ENCODE results near the gene SLC38A2. TPM values are rescaled to one million over a fixed set of nuclear protein-coding genes. Genes with fewer than 3 reads are reported as not detected.

The SLC38A2 gene
- total and polyA plus RNA-seq, 7 donors, result 35.8 to 428 (median 303) TPM

DNA sequence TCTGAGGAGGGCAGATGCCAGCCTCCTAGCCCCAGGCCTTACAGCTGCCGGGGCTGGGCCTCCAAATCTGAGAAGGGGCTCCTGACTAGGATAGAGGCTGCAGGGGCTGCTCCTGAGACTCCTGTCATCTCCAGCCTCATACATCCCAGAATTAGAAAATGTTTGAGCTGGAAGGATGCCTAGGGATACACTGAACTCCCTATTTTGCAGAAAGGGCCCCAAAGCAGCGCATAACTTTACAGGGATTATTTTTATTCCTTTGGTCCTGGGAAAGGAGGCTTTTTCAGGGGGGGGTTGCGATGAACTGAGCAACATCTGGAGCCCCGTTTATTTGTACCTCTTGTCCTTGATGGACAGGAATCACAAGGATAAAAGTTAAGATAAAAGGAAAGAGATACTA lies 35.9 kb upstream of the SLC38A2 start:
- intact Hi-C loops (cut with DNase I), result no loop called here
- H3K27me3 ChIP-seq (ENCODE audit: insufficient read depth in 3 of 3, low read length in 2 of 3), result no peaks in the 10 kb centered on the region
- no peak for DNase-seq
- peaks cover 49% of the 10 kb centered on the region for H3K4me1 ChIP-seq
- no peak for ATAC-seq
- no peak overlapping the region for H3K4me3 ChIP-seq
- TF ChIP-seq, protein P1, sequence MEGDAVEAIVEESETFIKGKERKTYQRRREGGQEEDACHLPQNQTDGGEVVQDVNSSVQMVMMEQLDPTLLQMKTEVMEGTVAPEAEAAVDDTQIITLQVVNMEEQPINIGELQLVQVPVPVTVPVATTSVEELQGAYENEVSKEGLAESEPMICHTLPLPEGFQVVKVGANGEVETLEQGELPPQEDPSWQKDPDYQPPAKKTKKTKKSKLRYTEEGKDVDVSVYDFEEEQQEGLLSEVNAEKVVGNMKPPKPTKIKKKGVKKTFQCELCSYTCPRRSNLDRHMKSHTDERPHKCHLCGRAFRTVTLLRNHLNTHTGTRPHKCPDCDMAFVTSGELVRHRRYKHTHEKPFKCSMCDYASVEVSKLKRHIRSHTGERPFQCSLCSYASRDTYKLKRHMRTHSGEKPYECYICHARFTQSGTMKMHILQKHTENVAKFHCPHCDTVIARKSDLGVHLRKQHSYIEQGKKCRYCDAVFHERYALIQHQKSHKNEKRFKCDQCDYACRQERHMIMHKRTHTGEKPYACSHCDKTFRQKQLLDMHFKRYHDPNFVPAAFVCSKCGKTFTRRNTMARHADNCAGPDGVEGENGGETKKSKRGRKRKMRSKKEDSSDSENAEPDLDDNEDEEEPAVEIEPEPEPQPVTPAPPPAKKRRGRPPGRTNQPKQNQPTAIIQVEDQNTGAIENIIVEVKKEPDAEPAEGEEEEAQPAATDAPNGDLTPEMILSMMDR (IDR thresholded peaks at IDR 0.05), result no peak
- H3K36me3 ChIP-seq (ENCODE audit: insufficient read depth in 1 of 2, low read depth in 1 of 2), result no peaks in the 10 kb centered on the region
- H3K9me3 ChIP-seq, result no peaks in the 10 kb centered on the region
- no peak overlapping the region for H3K27ac ChIP-seq
- 76 to 84% (median 78%) methylated on average over 4 of the region's 4 CpGs for WGBS, 3 donors

DNA sequence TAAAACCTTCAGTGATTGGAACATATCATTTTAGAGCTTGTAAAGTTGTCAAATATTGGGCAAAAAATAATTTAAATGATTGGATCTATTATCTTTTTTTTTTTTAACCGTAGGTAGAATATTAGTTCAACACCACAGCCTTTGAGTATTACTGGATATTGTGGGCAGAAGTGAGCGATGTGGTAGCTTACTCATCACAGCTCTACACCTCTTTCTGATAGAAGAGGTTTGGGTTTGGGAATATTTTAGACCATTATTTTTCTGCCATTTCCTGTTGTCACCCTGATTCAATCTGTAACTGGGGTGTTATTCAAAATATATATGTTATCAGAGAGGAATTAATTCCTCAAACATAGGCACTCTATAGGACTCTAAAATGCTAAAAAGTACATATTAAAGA lies 34.8 kb upstream of the SLC38A2 start:
- H3K4me3 ChIP-seq, result no peak overlapping the region
- ATAC-seq (no peak), DNase-seq (no peak)
- H3K27me3 ChIP-seq (ENCODE audit: insufficient read depth in 3 of 3, low read length in 2 of 3), result no peaks in the 10 kb centered on the region
- peaks cover 55% of the 10 kb centered on the region for H3K4me1 ChIP-seq
- no peaks in the 10 kb centered on the region for H3K9me3 ChIP-seq
- no peaks in the 10 kb centered on the region for H3K36me3 ChIP-seq (ENCODE audit: insufficient read depth in 1 of 2, low read depth in 1 of 2)
- intact Hi-C loops (cut with DNase I), result no loop called here
- WGBS, 3 donors, result 94 to 97% (median 95%) methylated on average over 2 of the region's 2 CpGs
- TF ChIP-seq, protein P1 (IDR thresholded peaks at IDR 0.05), result no peak
- H3K27ac ChIP-seq, result no peak overlapping the region

DNA sequence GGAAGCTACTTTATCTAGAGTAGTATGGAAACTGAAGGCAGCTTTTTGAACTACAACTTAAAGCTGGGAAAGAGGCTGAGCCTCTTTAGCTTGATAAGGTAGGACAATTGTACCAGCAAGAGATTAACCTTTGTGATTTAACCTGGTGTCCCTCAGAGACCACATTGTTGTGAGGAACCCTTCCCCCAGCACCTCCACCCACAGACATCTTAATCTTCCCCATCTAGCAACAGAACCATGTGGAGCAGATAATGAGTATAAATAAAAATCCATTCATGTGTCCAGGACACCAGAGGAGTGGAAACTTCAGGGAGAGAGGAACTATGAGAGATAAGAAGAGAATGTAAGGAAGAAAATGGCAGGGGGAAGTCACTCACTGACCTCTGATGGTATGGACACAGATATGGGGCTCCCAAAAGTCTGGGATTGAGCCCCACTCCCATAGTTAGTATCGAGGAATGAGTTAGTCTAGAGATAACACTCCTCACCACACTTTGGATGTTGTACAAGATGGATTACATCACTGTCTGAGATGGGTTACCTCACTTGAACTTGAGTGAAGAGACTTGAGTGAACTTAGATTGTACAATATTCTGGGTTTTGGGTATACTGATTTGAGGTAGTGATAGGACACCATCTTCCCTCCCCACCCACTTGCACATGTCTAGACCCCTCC lies 33.9 kb upstream of the SLC38A2 start:
- Histone ChIP-seq H3K9me3 (no peaks in the 10 kb centered on the region), H3K4me3 (no peak overlapping the region), H3K36me3 (ENCODE audit: insufficient read depth in 1 of 2, low read depth in 1 of 2) (no peaks in the 10 kb centered on the region), H3K27me3 (ENCODE audit: insufficient read depth in 3 of 3, low read length in 2 of 3) (no peaks in the 10 kb centered on the region), H3K27ac (no peak overlapping the region), H3K4me1 (peaks cover 62% of the 10 kb centered on the region)
- ATAC-seq (no peak), DNase-seq (no peak)
- intact Hi-C loops (cut with DNase I), result no loop called here
- TF ChIP-seq, protein P1 (IDR thresholded peaks at IDR 0.05), result no peak
- 44 to 79% (median 52%) methylated on average over 1 of the region's 1 CpG for WGBS, 3 donors

DNA sequence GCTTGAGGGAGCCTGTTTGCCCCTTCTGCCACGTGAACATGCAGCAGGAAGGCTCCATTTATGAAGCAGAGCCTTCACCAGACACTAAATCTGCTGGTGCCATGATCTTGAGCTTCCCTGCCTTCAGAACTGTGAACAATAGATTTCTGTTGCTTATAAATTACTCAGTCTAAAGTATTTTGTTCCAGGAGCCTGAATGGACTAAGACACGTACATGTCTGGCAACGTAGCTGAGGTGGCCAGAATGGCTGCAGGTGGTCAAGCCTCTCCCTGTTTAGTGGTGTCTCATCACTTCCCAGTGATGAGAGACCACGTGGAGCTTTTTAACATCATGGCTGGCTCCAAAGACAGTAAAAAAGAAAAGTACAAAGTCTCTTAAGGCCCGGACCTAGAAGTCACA lies 32.2 kb upstream of the SLC38A2 start:
- Histone ChIP-seq H3K27ac (no peak overlapping the region), H3K9me3 (no peaks in the 10 kb centered on the region), H3K27me3 (ENCODE audit: insufficient read depth in 3 of 3, low read length in 2 of 3) (no peaks in the 10 kb centered on the region), H3K36me3 (ENCODE audit: insufficient read depth in 1 of 2, low read depth in 1 of 2) (no peaks in the 10 kb centered on the region), H3K4me3 (no peak overlapping the region), H3K4me1 (peaks cover 50% of the 10 kb centered on the region)
- WGBS, 3 donors, result 75 to 82% (median 77%) methylated on average over 5 of the region's 5 CpGs
- intact Hi-C loops (cut with DNase I), result no loop called here
- ATAC-seq (no peak), DNase-seq (no peak)
- TF ChIP-seq, protein P1 (IDR thresholded peaks at IDR 0.05), result no peak

DNA sequence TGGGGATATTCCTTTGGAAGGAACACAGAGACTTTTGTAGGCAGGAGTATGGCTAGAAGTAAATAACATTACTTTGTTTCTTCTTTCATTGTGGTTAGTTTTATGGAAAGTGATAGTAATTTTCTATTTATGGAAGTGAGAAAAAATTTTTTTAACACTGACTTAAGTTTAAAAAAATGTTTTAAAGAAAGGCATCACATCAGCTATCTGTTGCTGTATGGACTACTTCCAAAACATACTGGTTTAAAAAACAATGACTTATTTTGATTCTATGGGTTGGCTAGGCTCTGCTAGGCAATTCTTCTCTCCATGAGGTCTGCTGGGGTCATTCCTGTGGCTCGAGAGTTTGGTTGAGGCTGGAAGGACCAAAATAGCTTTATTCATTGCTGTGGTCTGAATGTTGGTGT lies 31.7 kb upstream of the SLC38A2 start:
- Histone ChIP-seq H3K36me3 (ENCODE audit: insufficient read depth in 1 of 2, low read depth in 1 of 2) (no peaks in the 10 kb centered on the region), H3K27ac (no peak overlapping the region), H3K4me3 (no peak overlapping the region), H3K9me3 (no peaks in the 10 kb centered on the region), H3K4me1 (peaks cover 45% of the 10 kb centered on the region), H3K27me3 (ENCODE audit: insufficient read depth in 3 of 3, low read length in 2 of 3) (no peaks in the 10 kb centered on the region)
- DNase-seq (no peak), ATAC-seq (no peak)
- 7 to 24% (median 15%) methylated on average over 1 of the region's 1 CpG for WGBS, 3 donors
- intact Hi-C loops (cut with DNase I), result no loop called here
- TF ChIP-seq, protein P1 (IDR thresholded peaks at IDR 0.05), result no peak
